Caco-2 (cell line): ENCODE data around the gene PRR19. TPM values are rescaled to one million over a fixed set of nuclear protein-coding genes. Genes with fewer than 3 reads are reported as not detected.

Experiments
- BruUV-seq: library from RNA; stranded (reverse); fragments of 400-500 nt; replicated peaks from 2 replicates; lab custom pipeline; 2021; lab: Mats Ljungman, UMichigan
- CTCF ChIA-PET: fragments of 300-600 bp; sonication (Branson Sonifier 250); formaldehyde crosslinking; loops from one replicate; lab custom pipeline; 2022; ENCODE audit warnings: antibody characterized with exemption; lab: Charles Lee
- POLR2A ChIA-PET: fragments of 300-600 bp; sonication (Branson Sonifier 250); formaldehyde crosslinking; loops from one replicate; lab custom pipeline; 2022; ENCODE audit warnings: antibody characterized with exemption; lab: Charles Lee
- DNase-seq, 2 experiments: peaks; one replicate each; pipeline versions ENCODE4 v3.0.0 to v3.0.0-alpha.2; 2020 to 2022
- H3K27me3 ChIP-seq: replicated peaks from 2 replicates; pipeline ENCODE4 v1.6.0; 2011; ENCODE audit warnings: low read length; ENCODE audit not compliant: control insufficient read depth, insufficient read depth
- H3K36me3 ChIP-seq: 2 replicates; pipeline ENCODE4 v1.5.1; 2011; ENCODE audit warnings: low read length; ENCODE audit not compliant: control insufficient read depth, insufficient read depth
- H3K4me1 ChIP-seq: fragments of 250-450 bp; sonication (Bioruptor Pico); 2 replicates; pipeline ENCODE4 v1.5.1; 2020; ENCODE audit warnings: mild to moderate bottlenecking
- H3K4me3 ChIP-seq: 2 replicates; pipeline ENCODE4 v1.5.1; 2011; ENCODE audit warnings: low read depth, mild to moderate bottlenecking, control low read depth, low read length
- H3K9me3 ChIP-seq: fragments of 250-450 bp; sonication (Bioruptor Pico); 2 replicates; pipeline ENCODE4 v1.5.1; 2020; ENCODE audit warnings: mild to moderate bottlenecking, moderate library complexity
- H3K27ac Mint-ChIP-seq: one replicate; pipeline ENCODE4 v1.8.0; 2022; ENCODE audit warnings: mixed read lengths; ENCODE audit not compliant: unreplicated experiment
- H3K27me3 Mint-ChIP-seq: one replicate; pipeline ENCODE4 v1.8.0; 2022; ENCODE audit warnings: mixed read lengths; ENCODE audit not compliant: insufficient read depth, unreplicated experiment
- H3K36me3 Mint-ChIP-seq: one replicate; pipeline ENCODE4 v1.8.0; 2022; ENCODE audit warnings: mild to moderate bottlenecking, mixed read lengths; ENCODE audit not compliant: insufficient read depth, unreplicated experiment
- H3K4me1 Mint-ChIP-seq: one replicate; pipeline ENCODE4 v1.8.0; 2022; ENCODE audit warnings: low read depth, mixed read lengths; ENCODE audit not compliant: unreplicated experiment
- H3K4me3 Mint-ChIP-seq: one replicate; pipeline ENCODE4 v1.8.0; 2022; ENCODE audit warnings: mild to moderate bottlenecking, moderate library complexity, mixed read lengths; ENCODE audit not compliant: unreplicated experiment
- H3K9me3 Mint-ChIP-seq: one replicate; pipeline ENCODE4 v1.8.0; 2022; ENCODE audit warnings: mixed read lengths; ENCODE audit not compliant: unreplicated experiment
- CTCF ChIP-seq, 2 experiments: fragments of 200-600 bp in 1 of 2; IDR thresholded peaks; 1 replicate in 1 of 2; 2 replicates in 1 of 2; pipeline versions ENCODE4 v1.5.1 to v1.8.0; 2011 to 2022; ENCODE audit warnings: antibody characterized with exemption in 1 of 2, control low read depth in 1 of 2, inconsistent platforms in 1 of 2, low read depth in 1 of 2, low read length in 1 of 2, mild to moderate bottlenecking in 1 of 2, moderate library complexity in 1 of 2; ENCODE audit not compliant: insufficient read depth in 1 of 2, severe bottlenecking in 1 of 2, unreplicated experiment in 1 of 2
- intact Hi-C: fragments of 100-400 bp; cut with micrococcal nuclease; formaldehyde crosslinking; loops from one replicate; pipeline ENCODE4 v1.10.0; 2022; ENCODE audit not compliant: unreplicated experiment
- total RNA-seq: library from RNA; stranded (reverse); gene quantifications from 2 replicates; pipeline ENCODE4 v1.2.3, GENCODE V29; 2022

Gene PRR19
- total RNA-seq, 1 experiment from 2014 or later: 2.8 TPM

GRCh38 chr19:42292042-42292960, 9.6 kb upstream of the PRR19 start:
- Mint-ChIP-seq H3K36me3 (peaks cover 49% of the 10 kb centered on the region), H3K27ac (peak overlapping the region; percentile 5), H3K27me3 (no peaks in the 10 kb centered on the region), H3K4me1 (peaks cover 14% of the 10 kb centered on the region), H3K9me3 (no peaks in the 10 kb centered on the region), H3K4me3 (no peak overlapping the region)
- no peaks in the 10 kb centered on the region for H3K9me3 ChIP-seq
- ChIA-PET POLR2A (no interaction called here), CTCF (no interaction called here)
- H3K4me1 ChIP-seq: 0 out of 2 replicates have a peak, but pooled peaks cover 6% of the 10 kb centered on the region
- TSS peak; percentile 10 for BruUV-seq
- TF ChIP-seq CTCF (IDR thresholded peaks at IDR 0.05; ENCODE audit: insufficient read depth in 1 of 2, low read depth in 1 of 2, low read length in 1 of 2, severe bottlenecking in 1 of 2, unreplicated experiment in 1 of 2): no peak
- no peak for DNase-seq
- intact Hi-C loops: no loop called here
- no peak overlapping the region for H3K4me3 ChIP-seq
- peaks cover 6% of the 10 kb centered on the region for H3K36me3 ChIP-seq
- H3K27me3 ChIP-seq: no peaks in the 10 kb centered on the region

- POLR2A ChIA-PET: no interaction called here
- no peak for TF ChIP-seq CTCF (IDR thresholded peaks at IDR 0.05; ENCODE audit: insufficient read depth in 1 of 2, low read depth in 1 of 2, low read length in 1 of 2, severe bottlenecking in 1 of 2, unreplicated experiment in 1 of 2)
- Mint-ChIP-seq H3K36me3 (peaks cover 49% of the 10 kb centered on the region), H3K4me3 (no peak overlapping the region), H3K27me3 (no peaks in the 10 kb centered on the region), H3K4me1 (peaks cover 14% of the 10 kb centered on the region), H3K9me3 (no peaks in the 10 kb centered on the region), H3K27ac (peak overlapping the region; percentile 51)
- H3K4me1 ChIP-seq: 0 out of 2 replicates have a peak, but pooled peaks cover 6% of the 10 kb centered on the region
- no TSS peak for BruUV-seq
- peaks cover 6% of the 10 kb centered on the region for H3K36me3 ChIP-seq
- intact Hi-C loops: no loop called here
- no peaks in the 10 kb centered on the region for H3K27me3 ChIP-seq
- no peak for DNase-seq
- H3K4me3 ChIP-seq: no peak overlapping the region
- CTCF ChIA-PET: no interaction called here
- H3K9me3 ChIP-seq: no peaks in the 10 kb centered on the region
These were observed 9.0 kb upstream of the PRR19 start for GRCh38 chr19:42292963-42293362.

- H3K36me3 Mint-ChIP-seq: peaks cover 50% of the 10 kb centered on the region
- H3K9me3 Mint-ChIP-seq: no peaks in the 10 kb centered on the region
These were observed 8.4 kb upstream of the PRR19 start for GRCh38 chr19:42293540-42293939.

More at GRCh38 chr19:42293540-42293939, 8.4 kb upstream of the PRR19 start:
- DNase-seq: peak in 1 of 2 experiments; percentile 35
- 0 out of 2 replicates have a peak, but pooled peaks cover 6% of the 10 kb centered on the region for H3K4me1 ChIP-seq
- H3K27me3 Mint-ChIP-seq: no peaks in the 10 kb centered on the region
- no TSS peak for BruUV-seq
- CTCF ChIA-PET: interaction anchor here (0.6 kb wide), 1 partner anchor 48 kb away, joined by 4 read pairs; no protein-coding TSS in a partner anchor
- TF ChIP-seq CTCF (IDR thresholded peaks at IDR 0.05; ENCODE audit: insufficient read depth in 1 of 2, low read depth in 1 of 2, low read length in 1 of 2, severe bottlenecking in 1 of 2, unreplicated experiment in 1 of 2): peak in 1 of 2 experiments; percentile 32
- POLR2A ChIA-PET: no interaction called here
- no peak overlapping the region for H3K4me3 Mint-ChIP-seq
- H3K4me3 ChIP-seq: no peak overlapping the region
- no peaks in the 10 kb centered on the region for H3K27me3 ChIP-seq
- intact Hi-C loops: no loop called here
- no peaks in the 10 kb centered on the region for H3K9me3 ChIP-seq
- peaks cover 6% of the 10 kb centered on the region for H3K36me3 ChIP-seq
- H3K27ac Mint-ChIP-seq: peak overlapping the region; percentile 51
- peaks cover 14% of the 10 kb centered on the region for H3K4me1 Mint-ChIP-seq
